Measurements from ENCODE around the gene TET3.

GRCh38 chr2:74007121-74007520, 22.4 kb downstream of the TET3 start:
- TF ChIP-seq, protein P1, sequence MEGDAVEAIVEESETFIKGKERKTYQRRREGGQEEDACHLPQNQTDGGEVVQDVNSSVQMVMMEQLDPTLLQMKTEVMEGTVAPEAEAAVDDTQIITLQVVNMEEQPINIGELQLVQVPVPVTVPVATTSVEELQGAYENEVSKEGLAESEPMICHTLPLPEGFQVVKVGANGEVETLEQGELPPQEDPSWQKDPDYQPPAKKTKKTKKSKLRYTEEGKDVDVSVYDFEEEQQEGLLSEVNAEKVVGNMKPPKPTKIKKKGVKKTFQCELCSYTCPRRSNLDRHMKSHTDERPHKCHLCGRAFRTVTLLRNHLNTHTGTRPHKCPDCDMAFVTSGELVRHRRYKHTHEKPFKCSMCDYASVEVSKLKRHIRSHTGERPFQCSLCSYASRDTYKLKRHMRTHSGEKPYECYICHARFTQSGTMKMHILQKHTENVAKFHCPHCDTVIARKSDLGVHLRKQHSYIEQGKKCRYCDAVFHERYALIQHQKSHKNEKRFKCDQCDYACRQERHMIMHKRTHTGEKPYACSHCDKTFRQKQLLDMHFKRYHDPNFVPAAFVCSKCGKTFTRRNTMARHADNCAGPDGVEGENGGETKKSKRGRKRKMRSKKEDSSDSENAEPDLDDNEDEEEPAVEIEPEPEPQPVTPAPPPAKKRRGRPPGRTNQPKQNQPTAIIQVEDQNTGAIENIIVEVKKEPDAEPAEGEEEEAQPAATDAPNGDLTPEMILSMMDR (IDR thresholded peaks at IDR 0.05; ENCODE audit: low read depth, low read length) = no peak
- TF ChIP-seq EZH2phosphoT487 (IDR thresholded peaks at IDR 0.05; ENCODE audit: low read depth) = no peak

Measured in OCI-LY3 (cell line).